ENCODE data around the gene NMS. TPM values are rescaled to one million over a fixed set of nuclear protein-coding genes. Genes with fewer than 3 reads are reported as not detected.

Gene NMS
- total RNA-seq, 1 experiment from 2014 or later: not detected

GRCh38 chr2:100460904-100461530 is 9.3 kb upstream of the NMS start:
- Histone ChIP-seq H3K9me3 (ENCODE audit: low read length) (peaks cover 7% of the 10 kb centered on the region; the same call in 1 of the 2 replicates), H3K27ac (ENCODE audit: low read length) (no peak overlapping the region), H3K4me2 (ENCODE audit: low read depth, low read length, poor library complexity, severe bottlenecking) (no peak overlapping the region), H3K9me2 (replicated peaks; ENCODE audit: insufficient read depth, low read length) (no peaks in the 10 kb centered on the region), H3K4me1 (ENCODE audit: low read length) (no peaks in the 10 kb centered on the region), H3K36me3 (ENCODE audit: insufficient read depth, low read length) (no peaks in the 10 kb centered on the region), H3K27me3 (ENCODE audit: low read length) (no peaks in the 10 kb centered on the region), H3K79me2 (ENCODE audit: low read length) (no peaks in the 10 kb centered on the region), H4K20me1 (ENCODE audit: insufficient read depth, low read depth, low read length) (no peaks in the 10 kb centered on the region), H3K4me3 (ENCODE audit: low read length) (no peak overlapping the region), H3K9ac (ENCODE audit: low read length) (no peak overlapping the region), H2AFZ (ENCODE audit: low read length) (no peak overlapping the region)
- peak; percentile 29 for DNase-seq

GRCh38 chr2:100470898-100471514 is 724 bp downstream of the NMS start:
- peak; percentile 10 for DNase-seq
- Histone ChIP-seq H3K36me3 (ENCODE audit: insufficient read depth, low read length) (no peaks in the 10 kb centered on the region), H3K4me2 (ENCODE audit: low read depth, low read length, poor library complexity, severe bottlenecking) (no peak overlapping the region), H3K9me2 (replicated peaks; ENCODE audit: insufficient read depth, low read length) (no peaks in the 10 kb centered on the region), H3K9ac (ENCODE audit: low read length) (no peak overlapping the region), H3K4me3 (ENCODE audit: low read length) (no peak overlapping the region), H3K9me3 (ENCODE audit: low read length) (no peaks in the 10 kb centered on the region), H2AFZ (ENCODE audit: low read length) (no peak overlapping the region), H3K27ac (ENCODE audit: low read length) (no peak overlapping the region), H3K4me1 (ENCODE audit: low read length) (no peaks in the 10 kb centered on the region), H4K20me1 (ENCODE audit: insufficient read depth, low read depth, low read length) (no peaks in the 10 kb centered on the region), H3K27me3 (ENCODE audit: low read length) (no peaks in the 10 kb centered on the region), H3K79me2 (ENCODE audit: low read length) (no peaks in the 10 kb centered on the region)

DNA sequence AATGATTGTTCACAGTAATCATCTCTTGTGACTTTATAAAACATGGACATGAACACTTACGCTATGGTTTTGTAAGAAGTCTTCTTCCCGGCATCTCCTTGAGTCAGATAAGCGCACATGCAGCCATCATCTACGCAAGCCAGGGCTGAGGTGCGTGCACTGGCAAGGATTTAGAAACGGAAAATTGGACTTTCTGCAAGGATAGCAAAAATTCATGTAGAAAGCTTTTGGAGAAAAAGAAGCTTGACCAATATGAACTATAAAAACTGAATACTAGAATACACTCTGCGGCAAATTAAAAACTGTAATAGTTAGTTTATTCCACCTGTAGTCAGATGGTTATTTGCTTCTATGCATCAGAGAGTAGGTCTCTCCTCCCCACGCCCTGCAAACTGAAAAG is 6.3 kb downstream of the NMS start:
- peak; percentile 16 for DNase-seq
- Histone ChIP-seq H3K9me2 (replicated peaks; ENCODE audit: insufficient read depth, low read length) (no peaks in the 10 kb centered on the region), H3K4me1 (ENCODE audit: low read length) (no peaks in the 10 kb centered on the region), H3K27ac (ENCODE audit: low read length) (no peak overlapping the region), H3K4me3 (ENCODE audit: low read length) (no peak overlapping the region), H3K79me2 (ENCODE audit: low read length) (no peaks in the 10 kb centered on the region), H3K27me3 (ENCODE audit: low read length) (no peaks in the 10 kb centered on the region), H3K9me3 (ENCODE audit: low read length) (no peaks in the 10 kb centered on the region), H3K4me2 (ENCODE audit: low read depth, low read length, poor library complexity, severe bottlenecking) (no peak overlapping the region), H2AFZ (ENCODE audit: low read length) (no peak overlapping the region), H3K36me3 (ENCODE audit: insufficient read depth, low read length) (no peaks in the 10 kb centered on the region), H4K20me1 (ENCODE audit: insufficient read depth, low read depth, low read length) (no peaks in the 10 kb centered on the region), H3K9ac (ENCODE audit: low read length) (no peak overlapping the region)

DNA sequence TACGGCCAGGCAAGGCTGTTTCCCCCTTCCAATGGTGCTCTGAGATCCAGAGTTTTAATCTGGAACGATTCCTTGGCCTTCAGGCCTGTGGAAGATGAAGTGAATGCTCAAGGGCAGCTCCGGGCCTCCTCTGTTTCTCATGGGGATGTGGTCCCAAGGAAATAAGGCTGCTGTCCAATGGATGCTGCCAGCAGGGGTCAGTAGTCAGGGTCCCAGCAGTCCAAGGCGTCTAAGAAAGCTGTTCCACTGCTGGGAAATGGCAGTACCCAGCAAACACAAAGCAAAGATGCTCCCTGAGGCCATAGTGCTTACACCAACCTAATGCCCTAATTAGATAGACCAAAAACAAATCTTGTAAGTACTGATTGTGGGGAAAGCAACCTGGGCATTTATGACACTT is 12.5 kb downstream of the NMS start:
- no peaks in the 10 kb centered on the region for H3K9me2 ChIP-seq (replicated peaks; ENCODE audit: insufficient read depth, low read length)
- no peaks in the 10 kb centered on the region for H3K79me2 ChIP-seq (ENCODE audit: low read length)
- no peaks in the 10 kb centered on the region for H3K36me3 ChIP-seq (ENCODE audit: insufficient read depth, low read length)
- H3K27me3 ChIP-seq (ENCODE audit: low read length): no peaks in the 10 kb centered on the region
- H2AFZ ChIP-seq (ENCODE audit: low read length): no peak overlapping the region
- H3K4me2 ChIP-seq (ENCODE audit: low read depth, low read length, poor library complexity, severe bottlenecking): no peak overlapping the region
- no peak overlapping the region for H3K4me3 ChIP-seq (ENCODE audit: low read length)
- H3K9me3 ChIP-seq (ENCODE audit: low read length): no peaks in the 10 kb centered on the region
- no peak overlapping the region for H3K27ac ChIP-seq (ENCODE audit: low read length)
- no peaks in the 10 kb centered on the region for H3K4me1 ChIP-seq (ENCODE audit: low read length)
- DNase-seq: peak; percentile 59
- no peak overlapping the region for H3K9ac ChIP-seq (ENCODE audit: low read length)
- no peaks in the 10 kb centered on the region for H4K20me1 ChIP-seq (ENCODE audit: insufficient read depth, low read depth, low read length)

- Histone ChIP-seq H3K4me3 (ENCODE audit: low read length) (no peak overlapping the region), H3K27me3 (ENCODE audit: low read length) (no peaks in the 10 kb centered on the region), H3K9ac (ENCODE audit: low read length) (no peak overlapping the region), H4K20me1 (ENCODE audit: insufficient read depth, low read depth, low read length) (no peaks in the 10 kb centered on the region), H3K9me2 (replicated peaks; ENCODE audit: insufficient read depth, low read length) (no peaks in the 10 kb centered on the region), H2AFZ (ENCODE audit: low read length) (no peak overlapping the region), H3K27ac (ENCODE audit: low read length) (no peak overlapping the region), H3K79me2 (ENCODE audit: low read length) (no peaks in the 10 kb centered on the region), H3K36me3 (ENCODE audit: insufficient read depth, low read length) (no peaks in the 10 kb centered on the region), H3K9me3 (ENCODE audit: low read length) (no peaks in the 10 kb centered on the region), H3K4me2 (ENCODE audit: low read depth, low read length, poor library complexity, severe bottlenecking) (no peak overlapping the region), H3K4me1 (ENCODE audit: low read length) (no peaks in the 10 kb centered on the region)
- no peak for DNase-seq
Observed at GRCh38 chr2:100483895-100484294, 13.6 kb downstream of the NMS start.

DNA sequence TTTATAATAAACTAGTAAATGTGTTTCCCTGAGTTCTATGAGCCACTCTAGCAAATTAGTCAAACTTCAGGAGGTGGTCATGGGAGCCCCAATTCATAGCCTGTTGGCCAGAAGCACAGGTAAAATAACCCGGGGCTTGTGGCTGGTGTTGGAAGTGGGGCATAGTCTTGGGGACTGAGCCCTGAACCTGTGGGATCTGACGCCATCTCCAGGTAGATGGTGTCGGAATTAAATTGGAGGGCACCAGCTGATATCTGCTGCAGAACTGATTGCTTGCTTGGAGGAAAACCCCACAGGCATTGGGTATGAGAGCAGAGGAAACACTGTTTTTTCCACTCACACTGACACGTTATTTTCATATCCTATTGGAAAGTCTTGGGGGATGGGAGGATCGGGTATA is 14.1 kb downstream of the NMS start:
- Histone ChIP-seq H3K9ac (ENCODE audit: low read length) (no peak overlapping the region), H3K27ac (ENCODE audit: low read length) (no peak overlapping the region), H3K4me3 (ENCODE audit: low read length) (no peak overlapping the region), H3K36me3 (ENCODE audit: insufficient read depth, low read length) (no peaks in the 10 kb centered on the region), H4K20me1 (ENCODE audit: insufficient read depth, low read depth, low read length) (no peaks in the 10 kb centered on the region), H3K9me3 (ENCODE audit: low read length) (no peaks in the 10 kb centered on the region), H3K4me1 (ENCODE audit: low read length) (no peaks in the 10 kb centered on the region), H3K4me2 (ENCODE audit: low read depth, low read length, poor library complexity, severe bottlenecking) (no peak overlapping the region), H3K79me2 (ENCODE audit: low read length) (no peaks in the 10 kb centered on the region), H3K9me2 (replicated peaks; ENCODE audit: insufficient read depth, low read length) (no peaks in the 10 kb centered on the region), H3K27me3 (ENCODE audit: low read length) (no peaks in the 10 kb centered on the region), H2AFZ (ENCODE audit: low read length) (no peak overlapping the region)
- DNase-seq: no peak

DNA sequence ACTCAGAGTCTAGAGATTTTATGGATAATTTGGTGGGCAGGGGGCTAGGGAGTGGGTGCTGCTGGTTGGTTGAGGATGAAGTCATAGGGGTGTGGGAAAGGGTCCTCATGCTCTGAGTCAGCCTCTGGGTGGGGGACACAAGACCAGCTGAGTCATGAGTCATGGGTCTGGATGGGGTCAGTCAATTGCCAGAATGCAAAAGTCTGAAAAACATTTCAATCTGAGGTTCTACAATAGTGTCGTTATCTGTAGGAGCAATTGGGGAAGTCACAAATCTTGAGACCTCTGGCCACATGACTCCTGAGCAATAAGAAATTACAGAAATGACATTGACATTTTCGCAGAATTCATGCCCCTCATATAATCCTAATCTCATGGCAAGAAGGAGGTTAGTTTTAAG is 15.1 kb downstream of the NMS start:
- Histone ChIP-seq H3K27me3 (ENCODE audit: low read length) (no peaks in the 10 kb centered on the region), H3K9ac (ENCODE audit: low read length) (no peak overlapping the region), H3K79me2 (ENCODE audit: low read length) (no peaks in the 10 kb centered on the region), H4K20me1 (ENCODE audit: insufficient read depth, low read depth, low read length) (no peaks in the 10 kb centered on the region), H2AFZ (ENCODE audit: low read length) (no peak overlapping the region), H3K9me3 (ENCODE audit: low read length) (no peaks in the 10 kb centered on the region), H3K27ac (ENCODE audit: low read length) (no peak overlapping the region), H3K4me1 (ENCODE audit: low read length) (no peaks in the 10 kb centered on the region), H3K36me3 (ENCODE audit: insufficient read depth, low read length) (no peaks in the 10 kb centered on the region), H3K4me3 (ENCODE audit: low read length) (no peak overlapping the region), H3K9me2 (replicated peaks; ENCODE audit: insufficient read depth, low read length) (no peaks in the 10 kb centered on the region), H3K4me2 (ENCODE audit: low read depth, low read length, poor library complexity, severe bottlenecking) (no peak overlapping the region)
- DNase-seq: no peak

DNA sequence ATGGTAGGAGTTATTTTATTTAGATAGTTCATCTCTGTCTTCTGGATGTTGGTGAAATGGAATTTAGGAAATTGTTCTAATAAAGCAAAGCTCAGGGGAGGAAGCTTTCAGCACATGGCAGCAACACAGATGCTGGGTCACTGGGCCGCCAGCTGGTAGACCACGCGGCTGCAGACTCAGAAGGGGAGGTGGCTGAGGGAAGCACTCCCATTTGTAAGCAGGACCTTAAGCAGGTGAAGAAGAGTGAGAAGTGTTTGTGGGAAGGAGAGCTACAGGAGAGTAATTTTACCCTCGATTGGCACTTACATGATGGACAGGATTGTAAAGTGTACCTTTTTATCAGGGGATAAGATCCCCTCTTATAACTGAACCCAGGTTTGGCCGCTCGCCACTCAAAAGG is 24.4 kb downstream of the NMS start:
- H3K4me1 ChIP-seq (ENCODE audit: low read length): no peaks in the 10 kb centered on the region
- DNase-seq: no peak
- H3K36me3 ChIP-seq (ENCODE audit: insufficient read depth, low read length): no peaks in the 10 kb centered on the region
- H2AFZ ChIP-seq (ENCODE audit: low read length): no peak overlapping the region
- H3K9me2 ChIP-seq (replicated peaks; ENCODE audit: insufficient read depth, low read length): no peaks in the 10 kb centered on the region
- no peak overlapping the region for H3K4me2 ChIP-seq (ENCODE audit: low read depth, low read length, poor library complexity, severe bottlenecking)
- H4K20me1 ChIP-seq (ENCODE audit: insufficient read depth, low read depth, low read length): no peaks in the 10 kb centered on the region
- no peak overlapping the region for H3K27ac ChIP-seq (ENCODE audit: low read length)
- no peaks in the 10 kb centered on the region for H3K79me2 ChIP-seq (ENCODE audit: low read length)
- H3K27me3 ChIP-seq (ENCODE audit: low read length): 0 out of 2 replicates have a peak, but pooled peaks cover 2% of the 10 kb centered on the region
- H3K4me3 ChIP-seq (ENCODE audit: low read length): no peak overlapping the region
- H3K9me3 ChIP-seq (ENCODE audit: low read length): no peaks in the 10 kb centered on the region
- H3K9ac ChIP-seq (ENCODE audit: low read length): no peak overlapping the region

Measured in Karpas-422 (cell line).